Left hindlimb (tissue), 1 donor: Measurements from ENCODE around the gene DONSON.

Source experiments
- DNase-seq: peaks from one replicate; pipeline ENCODE4 v3.0.0-alpha.2; 2018

The DONSON gene

DNA sequence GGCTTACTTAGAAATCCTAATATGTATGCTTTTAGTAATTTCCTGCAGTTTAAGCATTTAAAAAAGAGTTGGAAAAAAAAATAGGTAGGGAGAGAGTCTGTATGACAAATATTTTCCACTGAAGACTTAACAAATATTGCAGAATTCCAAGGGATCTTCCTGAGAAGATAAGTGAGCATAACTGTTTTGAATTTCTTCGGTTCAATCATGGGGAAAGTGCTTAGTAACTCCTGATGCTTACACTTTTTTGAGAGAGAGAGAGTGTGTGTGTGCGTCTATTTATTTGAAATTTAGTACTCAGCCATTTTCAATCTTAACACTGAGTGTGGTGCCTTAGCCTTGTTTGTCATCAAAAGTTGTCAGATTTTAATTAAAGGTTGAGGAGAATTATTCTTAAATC lies 27.1 kb downstream of the DONSON start:
- DNase-seq, result no peak

DNA sequence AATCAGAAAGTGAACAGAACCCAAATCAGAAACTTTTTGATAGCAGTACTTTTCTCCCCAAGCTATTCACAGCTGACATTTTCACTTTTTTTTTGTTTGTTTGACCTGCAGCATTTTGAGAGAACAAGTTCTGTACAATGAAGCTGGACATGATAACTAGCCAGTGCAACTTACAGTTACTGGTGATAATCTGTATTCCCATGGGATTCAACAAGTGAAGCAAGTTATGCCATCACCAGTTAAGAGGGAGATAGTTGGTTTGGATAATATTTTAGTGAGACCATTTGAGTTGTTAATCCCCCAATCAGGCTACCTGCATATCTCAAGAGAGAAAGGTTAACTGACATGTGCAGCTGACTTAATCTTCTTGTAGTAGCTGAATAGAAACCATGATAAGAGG lies 27.5 kb downstream of the DONSON start:
- DNase-seq, result no peak

DNA sequence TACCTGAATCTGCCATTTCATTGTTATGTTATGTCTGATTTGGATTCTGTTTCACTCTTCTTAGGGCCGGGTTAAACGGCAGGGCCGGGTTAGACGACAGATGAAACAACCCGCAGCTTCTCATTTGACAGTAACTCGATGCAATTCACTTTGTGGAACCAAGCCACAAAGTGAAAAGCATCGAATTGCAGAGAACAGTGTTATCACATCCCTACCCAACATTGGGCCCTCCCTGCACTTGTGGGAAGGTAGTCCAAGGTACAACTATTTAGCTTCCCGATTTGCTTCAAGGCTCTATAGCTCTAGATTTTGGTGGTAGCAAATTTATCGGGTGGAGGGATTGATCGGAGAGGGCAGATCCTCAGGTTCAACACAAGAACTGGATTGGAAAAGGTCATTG lies 28.7 kb downstream of the DONSON start:
- no peak for DNase-seq

DNA sequence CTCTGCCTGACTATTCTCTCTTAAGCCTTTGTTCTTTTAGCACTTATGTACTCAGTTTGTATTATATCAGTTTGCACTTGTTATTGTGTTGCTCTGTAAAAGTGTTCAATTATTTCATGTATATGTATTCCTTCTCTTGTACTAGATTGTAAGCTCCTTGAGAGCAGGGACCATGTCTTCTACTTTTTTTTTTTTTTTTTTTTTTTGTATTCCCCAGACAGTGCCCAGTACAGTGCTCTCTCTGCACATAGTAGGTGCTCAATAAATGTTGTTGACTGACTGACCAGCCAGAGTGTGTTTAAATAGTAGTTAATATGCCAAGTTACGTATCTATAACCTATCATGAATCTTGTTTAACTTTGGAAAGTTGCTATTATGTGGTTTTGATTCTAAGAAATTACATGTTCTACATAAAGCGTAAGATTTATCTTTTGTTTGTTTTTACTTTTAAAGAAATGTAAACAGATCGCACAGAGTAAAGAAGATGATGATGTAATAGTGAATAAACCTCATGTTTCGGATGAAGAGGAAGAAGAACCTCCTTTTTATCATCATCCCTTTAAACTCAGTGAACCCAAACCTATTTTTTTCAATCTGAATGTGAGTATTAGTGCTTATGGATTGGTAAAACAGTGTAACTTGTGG lies 29.6 kb downstream of the DONSON start:
- DNase-seq, result no peak

DNA sequence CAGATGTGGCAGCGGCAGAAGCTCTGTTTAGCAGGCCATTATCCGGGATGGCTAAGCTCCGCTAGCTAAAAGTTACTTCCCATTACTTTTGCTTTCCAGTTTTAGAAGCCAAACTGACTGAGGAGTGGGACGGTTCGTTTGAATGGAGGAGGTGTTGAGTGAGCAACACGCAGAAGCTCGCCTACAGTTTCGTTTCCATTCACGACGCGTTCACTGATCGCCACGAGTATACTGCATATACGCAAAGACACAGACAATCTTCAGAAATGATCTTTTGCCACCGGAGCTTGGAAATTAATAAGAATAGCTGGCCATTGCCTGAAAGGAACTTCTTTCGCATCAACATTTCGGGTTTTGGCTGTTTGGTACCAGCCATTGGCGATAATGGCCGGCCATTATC lies 31.0 kb downstream of the DONSON start:
- DNase-seq, result no peak

DNA sequence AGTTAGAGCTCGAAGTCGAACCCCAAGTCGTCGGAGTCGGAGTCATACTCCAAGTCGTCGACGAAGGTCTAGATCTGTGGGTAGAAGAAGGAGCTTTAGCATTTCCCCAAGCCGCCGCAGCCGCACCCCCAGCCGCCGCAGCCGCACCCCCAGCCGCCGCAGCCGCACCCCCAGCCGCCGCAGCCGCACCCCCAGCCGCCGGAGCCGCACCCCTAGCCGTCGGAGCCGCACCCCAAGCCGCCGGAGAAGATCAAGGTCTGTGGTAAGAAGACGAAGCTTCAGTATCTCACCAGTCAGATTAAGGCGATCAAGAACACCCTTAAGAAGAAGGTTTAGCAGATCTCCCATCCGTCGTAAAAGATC lies 33.5 kb downstream of the DONSON start:
- no peak for DNase-seq

DNA sequence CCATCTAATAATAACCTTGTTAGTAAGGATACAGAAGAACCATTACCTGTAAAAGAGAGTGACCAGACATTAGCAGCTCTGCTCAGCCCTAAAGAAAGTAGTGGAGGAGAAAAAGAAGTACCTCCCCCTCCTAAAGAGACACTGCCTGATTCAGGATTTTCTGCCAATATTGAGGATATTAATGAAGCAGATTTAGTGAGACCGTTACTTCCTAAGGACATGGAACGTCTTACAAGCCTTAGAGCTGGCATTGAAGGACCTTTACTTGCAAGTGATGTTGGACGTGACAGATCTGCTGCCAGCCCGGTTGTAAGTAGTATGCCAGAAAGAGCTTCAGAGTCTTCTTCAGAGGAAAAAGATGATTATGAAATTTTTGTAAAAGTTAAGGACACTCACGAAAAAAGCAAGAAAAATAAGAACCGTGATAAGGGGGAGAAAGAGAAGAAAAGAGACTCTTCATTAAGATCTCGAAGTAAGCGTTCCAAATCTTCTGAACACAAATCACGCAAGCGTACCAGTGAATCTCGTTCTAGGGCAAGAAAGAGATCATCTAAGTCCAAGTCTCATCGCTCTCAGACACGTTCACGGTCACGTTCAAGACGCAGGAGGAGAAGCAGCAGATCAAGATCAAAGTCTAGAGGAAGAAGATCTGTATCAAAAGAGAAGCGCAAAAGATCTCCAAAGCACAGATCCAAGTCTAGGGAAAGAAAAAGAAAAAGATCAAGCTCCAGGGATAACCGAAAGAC lies 34.1 kb downstream of the DONSON start:
- DNase-seq, result no peak

DNA sequence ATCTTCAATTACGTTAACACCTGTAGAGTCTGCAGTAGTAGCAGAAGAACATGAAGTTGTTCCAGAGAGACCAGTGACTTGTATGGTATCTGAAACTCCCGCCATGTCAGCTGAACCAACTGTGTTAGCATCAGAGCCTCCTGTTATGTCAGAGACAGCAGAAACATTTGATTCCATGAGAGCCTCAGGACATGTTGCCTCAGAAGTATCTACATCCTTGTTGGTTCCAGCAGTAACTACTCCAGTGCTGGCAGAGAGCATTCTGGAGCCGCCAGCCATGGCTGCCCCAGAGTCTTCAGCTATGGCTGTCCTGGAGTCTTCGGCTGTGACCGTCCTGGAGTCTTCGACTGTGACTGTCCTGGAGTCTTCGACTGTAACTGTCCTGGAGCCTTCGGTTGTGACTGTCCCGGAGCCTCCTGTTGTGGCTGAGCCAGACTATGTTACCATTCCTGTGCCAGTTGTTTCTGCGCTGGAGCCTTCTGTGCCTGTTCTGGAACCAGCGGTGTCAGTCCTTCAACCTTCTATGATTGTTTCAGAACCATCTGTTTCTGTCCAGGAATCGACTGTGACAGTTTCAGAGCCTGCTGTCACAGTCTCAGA lies 35.4 kb downstream of the DONSON start:
- no peak for DNase-seq

DNA sequence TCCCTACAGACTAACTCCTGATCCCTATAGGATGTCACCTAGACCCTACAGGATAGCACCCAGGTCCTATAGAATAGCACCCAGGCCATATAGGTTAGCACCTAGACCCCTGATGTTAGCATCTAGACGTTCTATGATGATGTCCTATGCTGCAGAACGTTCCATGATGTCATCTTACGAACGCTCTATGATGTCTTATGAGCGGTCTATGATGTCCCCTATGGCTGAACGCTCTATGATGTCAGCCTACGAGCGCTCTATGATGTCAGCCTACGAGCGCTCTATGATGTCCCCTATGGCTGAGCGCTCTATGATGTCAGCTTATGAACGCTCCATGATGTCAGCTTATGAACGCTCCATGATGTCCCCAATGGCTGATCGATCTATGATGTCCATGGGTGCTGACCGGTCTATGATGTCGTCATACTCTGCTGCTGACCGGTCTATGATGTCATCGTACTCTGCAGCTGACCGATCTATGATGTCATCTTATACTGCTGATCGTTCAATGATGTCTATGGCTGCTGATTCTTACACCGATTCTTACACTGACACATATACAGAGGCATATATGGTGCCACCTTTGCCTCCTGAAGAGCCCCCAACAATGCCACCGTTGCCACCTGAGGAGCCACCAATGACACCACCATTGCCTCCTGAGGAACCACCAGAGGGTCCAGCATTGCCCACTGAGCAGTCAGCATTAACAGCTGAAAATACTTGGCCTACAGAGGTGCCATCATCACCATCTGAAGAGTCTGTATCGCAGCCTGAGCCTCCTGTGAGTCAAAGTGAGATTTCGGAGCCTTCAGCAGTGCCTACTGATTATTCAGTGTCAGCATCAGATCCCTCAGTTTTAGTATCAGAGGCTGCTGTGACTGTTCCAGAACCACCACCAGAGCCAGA lies 36.1 kb downstream of the DONSON start:
- no peak for DNase-seq

DNA sequence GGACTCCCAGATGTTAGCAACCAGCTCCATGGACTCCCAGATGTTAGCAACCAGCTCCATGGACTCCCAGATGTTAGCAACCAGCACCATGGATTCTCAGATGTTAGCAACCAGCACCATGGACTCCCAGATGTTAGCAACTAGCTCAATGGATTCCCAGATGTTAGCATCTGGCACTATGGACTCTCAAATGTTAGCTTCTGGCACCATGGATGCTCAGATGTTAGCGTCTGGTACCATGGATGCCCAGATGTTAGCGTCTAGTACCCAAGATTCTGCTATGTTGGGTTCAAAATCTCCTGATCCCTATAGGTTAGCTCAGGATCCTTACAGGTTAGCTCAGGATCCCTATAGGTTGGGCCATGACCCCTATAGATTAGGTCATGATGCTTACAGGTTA lies 36.8 kb downstream of the DONSON start:
- no peak for DNase-seq

DNA sequence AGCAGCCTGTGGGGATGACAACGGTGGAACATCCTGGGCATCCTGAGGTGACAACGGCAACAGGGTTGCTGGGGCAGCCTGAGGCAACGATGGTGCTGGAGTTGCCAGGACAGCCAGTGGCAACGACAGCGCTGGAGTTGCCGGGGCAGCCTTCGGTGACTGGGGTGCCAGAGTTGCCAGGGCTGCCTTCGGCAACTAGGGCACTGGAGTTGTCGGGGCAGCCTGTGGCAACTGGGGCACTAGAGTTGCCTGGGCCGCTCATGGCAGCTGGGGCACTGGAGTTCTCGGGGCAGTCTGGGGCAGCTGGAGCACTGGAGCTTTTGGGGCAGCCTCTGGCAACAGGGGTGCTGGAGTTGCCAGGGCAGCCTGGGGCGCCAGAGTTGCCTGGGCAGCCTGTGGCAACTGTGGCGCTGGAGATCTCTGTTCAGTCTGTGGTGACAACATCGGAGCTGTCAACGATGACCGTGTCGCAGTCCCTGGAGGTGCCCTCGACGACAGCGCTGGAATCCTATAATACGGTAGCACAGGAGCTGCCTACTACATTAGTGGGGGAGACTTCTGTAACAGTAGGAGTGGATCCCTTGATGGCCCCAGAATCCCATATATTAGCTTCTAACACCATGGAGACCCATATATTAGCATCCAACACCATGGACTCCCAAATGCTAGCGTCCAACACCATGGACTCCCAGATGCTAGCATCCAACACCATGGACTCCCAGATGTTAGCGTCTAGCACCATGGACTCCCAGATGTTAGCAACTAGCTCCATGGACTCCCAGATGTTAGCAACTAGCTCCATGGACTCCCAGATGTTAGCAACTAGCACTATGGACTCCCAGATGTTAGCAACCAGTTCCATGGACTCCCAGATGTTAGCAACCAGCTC lies 37.5 kb downstream of the DONSON start:
- no peak for DNase-seq

DNA sequence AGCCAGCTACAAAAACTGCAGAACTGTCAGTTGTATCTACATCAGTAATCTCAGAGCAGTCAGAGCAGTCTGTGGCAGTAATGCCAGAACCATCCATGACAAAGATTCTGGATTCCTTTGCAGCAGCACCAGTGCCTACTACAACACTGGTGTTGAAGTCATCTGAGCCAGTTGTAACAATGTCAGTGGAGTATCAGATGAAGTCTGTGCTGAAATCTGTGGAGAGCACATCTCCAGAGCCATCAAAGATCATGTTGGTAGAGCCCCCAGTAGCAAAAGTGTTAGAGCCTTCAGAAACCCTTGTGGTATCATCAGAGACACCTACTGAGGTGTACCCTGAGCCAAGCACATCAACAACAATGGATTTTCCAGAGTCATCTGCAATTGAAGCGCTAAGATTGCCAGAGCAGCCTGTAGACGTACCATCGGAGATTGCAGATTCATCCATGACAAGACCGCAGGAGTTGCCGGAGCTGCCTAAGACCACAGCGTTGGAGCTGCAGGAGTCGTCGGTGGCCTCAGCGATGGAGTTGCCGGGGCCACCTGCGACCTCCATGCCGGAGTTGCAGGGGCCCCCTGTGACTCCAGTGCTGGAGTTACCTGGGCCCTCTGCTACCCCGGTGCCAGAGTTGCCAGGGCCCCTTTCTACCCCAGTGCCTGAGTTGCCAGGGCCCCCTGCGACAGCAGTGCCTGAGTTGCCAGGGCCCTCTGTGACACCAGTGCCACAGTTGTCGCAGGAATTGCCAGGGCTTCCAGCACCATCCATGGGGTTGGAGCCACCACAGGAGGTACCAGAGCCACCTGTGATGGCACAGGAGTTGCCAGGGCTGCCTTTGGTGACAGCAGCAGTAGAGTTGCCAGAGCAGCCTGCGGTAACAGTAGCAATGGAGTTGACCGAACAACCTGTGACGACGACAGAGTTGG lies 38.4 kb downstream of the DONSON start:
- DNase-seq, result no peak

DNA sequence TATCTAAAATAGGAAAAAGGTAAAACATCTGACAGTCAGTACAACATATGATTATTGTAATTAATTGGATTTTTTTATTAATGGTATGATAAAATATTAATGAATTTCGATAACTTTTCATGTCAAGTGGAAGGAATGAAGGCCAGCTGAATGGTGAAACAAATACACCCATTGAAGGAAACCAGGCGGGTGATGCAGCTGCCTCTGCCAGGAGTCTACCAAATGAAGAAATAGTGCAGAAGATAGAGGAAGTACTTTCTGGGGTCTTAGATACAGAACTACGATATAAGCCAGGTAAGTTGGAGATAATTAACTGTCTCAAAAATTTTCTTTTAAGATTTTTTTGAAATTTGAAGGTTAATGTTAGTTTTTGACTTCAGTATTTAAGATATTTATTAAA lies 42.4 kb downstream of the DONSON start:
- DNase-seq, result no peak

DNA sequence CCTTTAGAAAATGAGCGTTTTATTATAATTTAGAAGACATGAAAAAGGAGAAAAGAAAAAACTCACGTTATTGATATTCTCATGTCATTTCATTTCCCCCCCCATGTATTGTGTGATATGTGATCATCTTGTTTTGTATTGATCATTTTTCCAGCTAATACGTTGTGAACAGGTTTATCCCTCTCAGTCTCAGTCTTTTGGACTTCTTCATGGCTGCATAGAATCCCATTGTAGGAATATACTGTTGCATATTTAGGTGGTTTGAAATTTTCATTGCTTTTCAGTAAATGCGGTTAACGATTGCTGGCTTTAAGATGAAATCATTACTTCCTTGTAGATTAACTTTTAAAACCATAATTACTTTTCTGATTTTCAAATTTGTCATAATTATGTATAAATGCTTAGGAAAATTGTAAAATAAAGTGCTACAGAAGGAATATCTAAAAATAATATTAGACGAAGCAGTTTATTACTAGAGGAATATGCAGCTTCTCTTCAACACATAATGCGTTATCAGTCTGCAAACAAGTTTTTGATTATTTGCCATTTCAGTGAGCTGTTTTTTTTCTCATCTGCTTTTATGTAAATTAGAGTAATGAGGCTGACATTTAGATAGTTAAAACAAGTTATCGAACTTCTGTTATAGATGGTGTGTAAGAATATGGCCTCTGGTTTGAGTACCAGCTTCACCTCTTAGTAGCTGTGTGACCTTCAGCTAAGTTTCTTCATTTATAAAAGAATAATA lies 43.9 kb downstream of the DONSON start:
- DNase-seq, result no peak

DNA sequence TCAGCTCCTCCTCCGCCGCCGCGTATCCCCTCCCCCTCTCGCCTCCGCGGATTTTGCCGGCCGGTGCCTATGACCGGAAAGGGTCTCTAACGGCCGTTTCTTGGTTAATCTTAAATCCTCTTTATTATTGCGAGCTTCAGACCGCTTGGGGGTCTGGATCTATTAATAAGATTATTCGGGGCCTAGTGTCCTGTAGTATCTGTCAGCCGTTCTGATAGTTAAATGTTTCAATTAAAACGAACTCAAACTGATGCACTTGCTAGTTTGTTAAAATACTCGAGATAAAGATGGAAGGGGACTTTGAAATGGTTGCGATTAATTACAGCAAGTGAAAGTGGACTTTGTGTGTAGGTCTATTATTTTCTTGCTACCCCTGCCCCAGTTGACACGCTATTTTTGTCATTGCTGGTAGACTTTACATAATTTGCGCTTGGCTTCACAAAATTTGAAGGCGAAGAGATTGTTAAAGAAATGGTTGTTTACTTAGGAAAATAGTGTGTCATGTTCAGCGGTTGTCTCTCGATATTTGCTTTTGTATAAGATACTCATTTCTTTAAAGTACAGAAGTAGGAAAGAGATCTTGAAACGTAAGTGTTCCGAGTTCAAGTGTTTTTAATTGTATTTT lies 44.9 kb downstream of the DONSON start:
- no peak for DNase-seq

DNA sequence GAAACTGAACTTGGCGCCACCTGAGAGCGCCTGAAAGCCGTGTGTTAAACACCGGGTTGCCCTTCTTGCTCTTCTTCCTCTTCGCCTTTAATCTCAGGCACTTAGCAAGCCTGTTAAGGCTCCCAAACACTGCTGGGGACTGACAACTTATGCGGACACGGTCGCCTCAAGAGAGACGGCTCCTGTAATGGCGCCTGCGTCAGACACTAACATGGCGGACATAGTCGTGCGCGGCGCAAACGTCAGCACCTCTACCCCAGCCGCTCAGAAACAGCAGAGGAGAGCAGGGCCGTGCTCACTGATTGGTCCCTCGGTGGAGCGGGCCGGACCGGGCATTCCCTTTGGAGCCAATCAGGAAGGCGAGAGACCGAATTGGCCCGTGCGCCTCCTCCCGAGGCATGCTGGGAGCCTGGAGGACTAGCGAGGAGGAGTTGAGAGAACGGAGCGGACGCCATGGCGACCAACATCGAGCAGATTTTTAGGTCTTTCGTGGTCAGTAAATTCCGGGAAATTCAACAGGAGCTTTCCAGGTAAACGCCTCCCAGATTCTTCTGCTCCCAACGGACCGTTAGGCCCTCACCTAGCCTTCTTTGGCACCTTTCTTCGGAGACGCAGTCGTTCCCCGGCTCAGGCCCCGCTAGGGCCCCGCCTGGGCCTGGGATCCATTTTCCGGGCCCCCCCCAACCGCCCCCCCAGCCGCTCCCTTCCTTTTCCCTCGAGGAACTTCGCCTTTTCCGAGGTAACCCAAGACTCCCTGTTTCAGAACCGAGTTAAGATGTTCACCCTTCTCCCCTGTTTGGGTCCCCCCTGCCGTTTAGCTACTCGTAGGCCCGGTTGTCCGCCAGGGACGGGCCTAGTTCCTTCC lies 45.6 kb downstream of the DONSON start, which contains the start of gene SON:
TSS of gene SON (plus strand) at position 399 of the 865 bp plus-strand sequence. CDS start at position 454, 55 bp downstream.
- DNase-seq, result peak; percentile 99

DNA sequence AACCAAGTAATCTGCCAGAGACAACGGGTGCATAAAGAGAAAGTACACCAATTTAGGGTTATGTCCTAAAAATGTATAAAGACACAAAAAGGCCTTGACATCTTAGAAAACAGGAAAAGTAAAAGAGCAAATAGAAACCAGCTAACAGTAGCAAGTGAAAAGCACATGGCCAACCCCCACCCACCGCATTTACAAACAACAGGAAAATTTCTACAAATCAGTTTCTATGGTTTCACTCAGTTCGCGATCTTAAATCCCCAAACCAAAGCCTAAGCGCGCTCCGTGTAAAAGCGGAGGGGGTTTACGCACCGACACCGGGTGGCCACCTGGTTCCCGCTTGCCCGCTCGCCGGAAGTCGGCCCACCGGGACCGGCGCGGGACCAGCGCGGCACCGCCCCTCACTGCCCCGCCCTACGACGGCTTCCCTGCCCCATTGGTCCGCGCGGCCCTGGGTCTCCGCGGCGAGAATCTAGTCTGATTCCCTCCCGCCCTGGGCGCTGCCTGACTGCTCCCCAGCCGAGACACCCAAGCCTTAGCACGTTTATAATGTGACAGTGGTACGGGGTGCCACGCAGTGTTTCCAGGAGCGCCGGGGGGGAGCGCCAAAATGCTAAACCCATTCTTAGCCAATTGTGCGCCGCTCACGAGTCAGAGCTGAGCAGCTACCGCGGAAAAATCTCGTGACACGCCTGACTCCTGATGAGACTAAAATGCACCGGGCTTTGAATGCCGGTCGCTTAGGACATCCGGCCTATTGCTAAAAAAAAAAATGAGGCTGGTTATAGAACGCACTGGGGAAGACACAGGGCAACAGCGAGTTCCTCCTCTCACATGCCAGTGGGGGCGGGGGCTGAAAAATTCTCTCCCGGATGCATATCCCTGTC lies 46.5 kb downstream of the DONSON start, which contains the start of gene GART:
TSS of gene GART (minus strand) at position 362 of the 884 bp plus-strand sequence. CDS start 2,802 bp downstream, outside the sequence.
- DNase-seq, result peak; percentile 87
